H1 (cell line): Measurements from ENCODE around the gene SULT6B1. TPM values are rescaled to one million over a fixed set of nuclear protein-coding genes. Genes with fewer than 3 reads are reported as not detected.

Source experiments
- CTCF ChIA-PET: fragments of 300-600 bp; sonication (Branson Sonifier 250); formaldehyde crosslinking; loops from one replicate; lab custom pipeline; 2021; ENCODE audit not compliant: partially characterized antibody; lab: Charles Lee
- POLR2A ChIA-PET: fragments of 300-600 bp; sonication (Branson Sonifier 250); formaldehyde crosslinking; loops from one replicate; lab custom pipeline; 2021; ENCODE audit warnings: inconsistent platforms; ENCODE audit not compliant: partially characterized antibody; lab: Charles Lee
- DNase-seq, 2 experiments: peaks; one replicate each; pipeline versions ENCODE4 v3.0.0 to v3.0.0-alpha.2; 2010 to 2022; ENCODE audit warnings: low spot score in 2 of 2, low read depth in 1 of 2, mixed read lengths in 1 of 2
- FAIRE-seq: peaks from 2 replicates; lab custom pipeline; 2011; peaks lifted over from hg19 to GRCh38; lab: Jason Lieb, UNC
- H2AFZ ChIP-seq: 2 replicates; pipeline ENCODE4 v1.8.1; 2012; ENCODE audit warnings: low read length, inconsistent platforms
- H2AK5ac ChIP-seq: 2 replicates; pipeline ENCODE4 v1.6.1; 2013; ENCODE audit warnings: low read depth, low read length
- H2BK120ac ChIP-seq: replicated peaks from 2 replicates; pipeline ENCODE3; 2013; ENCODE audit warnings: low read depth, low read length, inconsistent platforms
- H2BK12ac ChIP-seq: 2 replicates; pipeline ENCODE4 v1.6.1; 2013; ENCODE audit warnings: low read depth, low read length
- H2BK15ac ChIP-seq: 2 replicates; pipeline ENCODE4 v1.6.1; 2013; ENCODE audit warnings: low read length
- H2BK20ac ChIP-seq: 2 replicates; pipeline ENCODE4 v1.6.1; 2013; ENCODE audit warnings: low read length
- H2BK5ac ChIP-seq: 2 replicates; pipeline ENCODE4 v1.6.1; 2013; ENCODE audit warnings: low read depth, low read length
- H3K14ac ChIP-seq: 2 replicates; pipeline ENCODE4 v1.6.1; 2013; ENCODE audit warnings: inconsistent platforms; ENCODE audit not compliant: insufficient read length
- H3K18ac ChIP-seq: 2 replicates; pipeline ENCODE4 v1.6.1; 2013; ENCODE audit warnings: low read length; ENCODE audit errors: extremely low read depth
- H3K23ac ChIP-seq: 2 replicates; pipeline ENCODE4 v1.6.1; 2013; ENCODE audit warnings: inconsistent platforms; ENCODE audit not compliant: insufficient read length
- H3K23me2 ChIP-seq: 2 replicates; pipeline ENCODE4 v1.6.1; 2013; ENCODE audit warnings: low read depth, low read length
- H3K27ac ChIP-seq: 2 replicates; pipeline ENCODE4 v1.6.1; 2011; ENCODE audit warnings: low read depth, low read length, inconsistent platforms
- H3K27me3 ChIP-seq, 4 experiments: replicated peaks in 1 of 4; 1 replicate in 1 of 4; 2 replicates in 3 of 4; pipeline versions ENCODE4 v1.6.1 to v1.8.1; 2011 to 2013; ENCODE audit warnings: low read length in 3 of 4, mild to moderate bottlenecking in 3 of 4, inconsistent platforms in 2 of 4, mixed read lengths in 2 of 4, moderate library complexity in 1 of 4; ENCODE audit not compliant: control insufficient read depth in 3 of 4, insufficient read depth in 3 of 4; ENCODE audit errors: extremely low read depth in 1 of 4
- H3K36me3 ChIP-seq, 4 experiments: 2 replicates each; pipeline versions ENCODE4 v1.6.1 to v1.8.1; 2011 to 2013; ENCODE audit warnings: mild to moderate bottlenecking in 4 of 4, low read length in 3 of 4, moderate library complexity in 2 of 4, control low read depth in 1 of 4, inconsistent platforms in 1 of 4; ENCODE audit not compliant: insufficient read depth in 4 of 4, control insufficient read depth in 2 of 4
- H3K4ac ChIP-seq: replicated peaks from 2 replicates; pipeline ENCODE3; 2013; ENCODE audit warnings: low read length, low read depth, mixed read lengths, inconsistent platforms; ENCODE audit not compliant: insufficient read length
- H3K4me1 ChIP-seq, 4 experiments: replicated peaks in 1 of 4; 1 replicate in 1 of 4; 2 replicates in 3 of 4; pipeline versions ENCODE4 v1.6.1 to v1.8.1; 2011 to 2013; ENCODE audit warnings: low read length in 3 of 4, inconsistent platforms in 2 of 4, mixed read lengths in 1 of 4; ENCODE audit not compliant: insufficient read depth in 4 of 4, control insufficient read depth in 3 of 4
- H3K4me2 ChIP-seq, 2 experiments: 2 replicates each; pipeline versions ENCODE4 v1.6.1 to v1.8.1; 2011 to 2013; ENCODE audit warnings: low read depth in 2 of 2, low read length in 2 of 2, control low read depth in 1 of 2, inconsistent platforms in 1 of 2, mild to moderate bottlenecking in 1 of 2; ENCODE audit not compliant: insufficient read depth in 1 of 2
- H3K4me3 ChIP-seq, 4 experiments: fragments of 200-600, 300-600 bp in 1 of 4; sonication (generic), shearing (Covaris generic), sonication (Bioruptor Twin) in 1 of 4; 2 replicates each; pipeline versions ENCODE4 v1.5.1 to v1.8.1; 2011 to 2016; ENCODE audit warnings: low read length in 4 of 4, low read depth in 3 of 4, control low read depth in 2 of 4, inconsistent platforms in 2 of 4, mild to moderate bottlenecking in 2 of 4, mixed read lengths in 1 of 4, moderate library complexity in 1 of 4; ENCODE audit not compliant: insufficient read depth in 2 of 4; ENCODE audit errors: extremely low read depth in 1 of 4
- H3K56ac ChIP-seq: replicated peaks from 2 replicates; pipeline ENCODE3; 2013; ENCODE audit warnings: low read depth, mild to moderate bottlenecking, mixed read lengths, low read length, inconsistent platforms; ENCODE audit not compliant: insufficient read length
- H3K79me1 ChIP-seq: 2 replicates; pipeline ENCODE4 v1.6.1; 2013; ENCODE audit warnings: low read depth, low read length, control low read depth
- H3K79me2 ChIP-seq, 2 experiments: 2 replicates each; pipeline versions ENCODE4 v1.6.1 to v1.8.1; 2012 to 2013; ENCODE audit warnings: low read length in 2 of 2, mild to moderate bottlenecking in 2 of 2, inconsistent platforms in 1 of 2; ENCODE audit not compliant: insufficient read depth in 2 of 2, control insufficient read depth in 1 of 2
- H3K9ac ChIP-seq, 4 experiments: replicated peaks in 1 of 4; 1 replicate in 1 of 4; 2 replicates in 3 of 4; pipeline versions ENCODE4 v1.6.1 to v1.8.1; 2011 to 2013; ENCODE audit warnings: low read depth in 3 of 4, low read length in 3 of 4, control low read depth in 2 of 4, mild to moderate bottlenecking in 2 of 4, moderate library complexity in 2 of 4, inconsistent platforms in 1 of 4; ENCODE audit errors: extremely low read depth in 1 of 4
- H3K9me3 ChIP-seq, 2 experiments: 2 replicates each; pipeline versions ENCODE4 v1.6.1 to v1.8.1; 2012 to 2013; ENCODE audit warnings: mild to moderate bottlenecking in 2 of 2, moderate library complexity in 2 of 2, control low read depth in 1 of 2, inconsistent platforms in 1 of 2, low read depth in 1 of 2, low read length in 1 of 2, mixed read lengths in 1 of 2; ENCODE audit not compliant: insufficient read depth in 2 of 2
- H4K20me1 ChIP-seq, 2 experiments: replicated peaks in 1 of 2; 2 replicates each; pipeline versions ENCODE3 to v1.8.1; 2011 to 2013; ENCODE audit warnings: inconsistent platforms in 2 of 2, low read length in 2 of 2, mild to moderate bottlenecking in 1 of 2; ENCODE audit not compliant: insufficient read depth in 2 of 2, control insufficient read depth in 1 of 2
- H4K5ac ChIP-seq: 2 replicates; pipeline ENCODE4 v1.6.1; 2013; ENCODE audit warnings: low read length, low read depth, mixed read lengths, inconsistent platforms; ENCODE audit not compliant: insufficient read length
- H4K8ac ChIP-seq: 2 replicates; pipeline ENCODE4 v1.8.0; 2013; ENCODE audit warnings: mild to moderate bottlenecking, moderate library complexity, low read length, inconsistent platforms; ENCODE audit not compliant: insufficient read depth; ENCODE audit errors: extremely low read depth
- H4K91ac ChIP-seq: replicated peaks from 2 replicates; pipeline ENCODE3; 2013; ENCODE audit warnings: low read length, mixed read lengths, inconsistent platforms; ENCODE audit not compliant: insufficient read length
- ATF3 ChIP-seq: IDR thresholded peaks from 2 replicates; pipeline ENCODE4 v1.6.1; 2011; ENCODE audit warnings: low read depth, mild to moderate bottlenecking, low read length; ENCODE audit not compliant: insufficient read depth
- NRF1 ChIP-seq: IDR thresholded peaks from 2 replicates; pipeline ENCODE4 v1.6.1; 2011; ENCODE audit warnings: mild to moderate bottlenecking, low read depth, low read length, improper control_type of control experiment
- RAD21 ChIP-seq, 2 experiments: IDR thresholded peaks in 1 of 2; conservative IDR thresholded peaks in 1 of 2; 2 replicates each; pipeline ENCODE4 v1.6.1; 2011; ENCODE audit warnings: low read depth in 2 of 2, low read length in 2 of 2, improper control_type of control experiment in 1 of 2, inconsistent platforms in 1 of 2, mild to moderate bottlenecking in 1 of 2, moderate library complexity in 1 of 2
- WGBS, 2 experiments: shearing (Covaris generic) in 1 of 2; methylation state at CpG; one replicate each; pipeline versions ENCODE4 v1.1.6 to v1.1.7; 2013 to 2015; ENCODE audit warnings: low lambda C conversion rate in 2 of 2, mixed read lengths in 2 of 2, inconsistent platforms in 1 of 2, low coverage in 1 of 2, missing lambda C conversion rate in 1 of 2; ENCODE audit not compliant: insufficient replicate concordance in 2 of 2, insufficient coverage in 1 of 2, insufficient read length in 1 of 2; ENCODE audit errors: extremely low coverage in 1 of 2, missing lambda C conversion rate in 1 of 2; 5-methylcytosine and 5-hydroxymethylcytosine counted together
- polyA plus RNA-seq, 7 experiments: library from polyadenylated mRNA; depleted of rRNA in 3 of 7; stranded (reverse) in 5 of 7; unstranded in 2 of 7; fragments of >200 nt in 5 of 7; fragments of 200-250 nt in 2 of 7; gene quantifications; 1 replicate in 5 of 7; 2 replicates in 1 of 7; 4 replicates in 1 of 7; pipeline versions ENCODE4 v1.2.1 to v1.2.3, GENCODE V29; 2011 to 2013; ENCODE audit warnings: missing spikeins in 2 of 7, mixed read lengths in 2 of 7
- total RNA-seq: library from RNA; stranded (reverse); fragmentation: NEBNext Ultra II Directional; extraction: Animal tissue kit (Norgen Biotek cat#: 25700); gene quantifications from 2 replicates; pipeline ENCODE4 v1.2.1, GENCODE V29; 2021

Gene SULT6B1
- total and polyA plus RNA-seq, 2 of the 8 experiments (the other 6 are each of a cell fraction or from before 2014, with no cell fraction given) = not detected

- Histone ChIP-seq H2BK120ac (no peak overlapping the region), H2AFZ (no peak overlapping the region), H2BK12ac (no peak overlapping the region), H3K18ac (0 out of 2 replicates have a peak overlapping the region, but pooled peaks have one; percentile 97), H3K4me1 (peaks cover 7 to 19% (median 12%) of the 10 kb centered on the region in 4 experiments), H4K8ac (no peak overlapping the region), H3K23ac (no peak overlapping the region), H3K9me3 (no peaks in the 10 kb centered on the region), H3K14ac (no peak overlapping the region), H3K23me2 (peaks cover 18% of the 10 kb centered on the region), H4K20me1 (peaks cover 2 to 6% of the 10 kb centered on the region in 2 experiments), H2BK5ac (peak overlapping the region; percentile 41), H3K9ac (peak overlapping the region; percentile 55 to 88 (median 85)), H3K79me2 (peaks cover 70 to 95% of the 10 kb centered on the region in 2 experiments), H2AK5ac (no peak overlapping the region), H3K4me2 (peak overlapping the region; percentile 94 to 99), H3K36me3 (peaks cover 6 to 54% (median 21%) of the 10 kb centered on the region in 4 experiments; a peak in 7 of 8 replicates), H3K4me3 (peak overlapping the region; percentile 95 to 98 (median 96)), H3K27me3 (no peaks in the 10 kb centered on the region), H3K27ac (peak overlapping the region; percentile 76; the same call in 1 of the 2 replicates), H4K5ac (no peak overlapping the region), H3K4ac (no peak overlapping the region), H2BK15ac (no peak overlapping the region), H3K56ac (peak overlapping the region; percentile 59), H3K79me1 (peaks cover 14% of the 10 kb centered on the region; the same call in 1 of the 2 replicates), H2BK20ac (no peak overlapping the region), H4K91ac (no peak overlapping the region)
- no peak for DNase-seq
- CTCF ChIA-PET = no interaction called here
- POLR2A ChIA-PET = interaction anchor here (0.7 to 3.4 kb wide), 5 partner anchors 10 to 29 kb away, joined by 3 to 14 read pairs (median 4); no protein-coding TSS in a partner anchor
- FAIRE-seq = no peak
- 6% methylated on average over 8 of the region's 8 CpGs; no CpG with 5 or more reads in 1 of the 2 experiments for WGBS, 2 experiments
- TF ChIP-seq RAD21 (IDR thresholded peaks at IDR 0.05 in 1 of 2, conservative IDR thresholded peaks at IDR 0.05 in 1 of 2; ENCODE audit: low read depth in 2 of 2, low read length in 2 of 2) (no peak), NRF1 (no peak), ATF3 (no peak)
These were observed 42.1 kb upstream of the SULT6B1 start for GRCh38 chr2:37230581-37230980.
